ENCODE measurements around the gene PCBD2.

DNA sequence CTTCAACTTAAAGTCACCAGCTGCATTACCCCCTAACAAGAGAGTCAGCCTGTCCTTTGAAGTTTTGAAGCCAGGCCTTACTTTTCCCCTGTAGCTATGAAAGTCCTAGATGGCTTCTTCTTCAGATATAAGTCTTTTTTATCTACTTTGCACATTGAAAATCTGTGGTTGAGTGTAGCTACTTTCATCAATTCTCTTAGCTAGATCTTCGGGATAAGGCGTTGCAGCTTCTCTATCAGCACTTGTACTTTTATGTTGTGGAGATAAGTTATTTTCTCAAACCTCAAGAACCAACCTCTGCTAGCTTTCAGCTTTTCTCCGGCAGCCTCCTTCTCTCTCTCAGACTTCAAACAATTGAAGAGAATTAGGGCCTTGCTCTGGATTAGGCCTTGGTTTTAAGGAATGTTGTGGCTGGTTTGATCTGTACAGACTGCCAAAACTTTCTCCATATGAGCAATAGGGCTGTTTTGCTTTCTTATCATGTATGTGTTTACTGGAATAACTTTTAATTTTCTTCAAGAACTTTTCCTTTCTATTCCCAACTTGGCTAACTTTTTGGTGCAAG lies 84.4 kb downstream of the PCBD2 start:
- TF ChIP-seq SP1 (IDR thresholded peaks at IDR 0.05; ENCODE audit: low read depth) = no peak
- TF ChIP-seq, protein P1, sequence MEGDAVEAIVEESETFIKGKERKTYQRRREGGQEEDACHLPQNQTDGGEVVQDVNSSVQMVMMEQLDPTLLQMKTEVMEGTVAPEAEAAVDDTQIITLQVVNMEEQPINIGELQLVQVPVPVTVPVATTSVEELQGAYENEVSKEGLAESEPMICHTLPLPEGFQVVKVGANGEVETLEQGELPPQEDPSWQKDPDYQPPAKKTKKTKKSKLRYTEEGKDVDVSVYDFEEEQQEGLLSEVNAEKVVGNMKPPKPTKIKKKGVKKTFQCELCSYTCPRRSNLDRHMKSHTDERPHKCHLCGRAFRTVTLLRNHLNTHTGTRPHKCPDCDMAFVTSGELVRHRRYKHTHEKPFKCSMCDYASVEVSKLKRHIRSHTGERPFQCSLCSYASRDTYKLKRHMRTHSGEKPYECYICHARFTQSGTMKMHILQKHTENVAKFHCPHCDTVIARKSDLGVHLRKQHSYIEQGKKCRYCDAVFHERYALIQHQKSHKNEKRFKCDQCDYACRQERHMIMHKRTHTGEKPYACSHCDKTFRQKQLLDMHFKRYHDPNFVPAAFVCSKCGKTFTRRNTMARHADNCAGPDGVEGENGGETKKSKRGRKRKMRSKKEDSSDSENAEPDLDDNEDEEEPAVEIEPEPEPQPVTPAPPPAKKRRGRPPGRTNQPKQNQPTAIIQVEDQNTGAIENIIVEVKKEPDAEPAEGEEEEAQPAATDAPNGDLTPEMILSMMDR (IDR thresholded peaks at IDR 0.05 in 2 of 3, conservative IDR thresholded peaks at IDR 0.05 in 1 of 3; ENCODE audit: borderline replicate concordance in 1 of 3, insufficient read depth in 1 of 3, low read depth in 2 of 3, low read length in 2 of 3) = no peak
- no peak for TF ChIP-seq EZH2phosphoT487 (IDR thresholded peaks at IDR 0.05; ENCODE audit: borderline replicate concordance)
- TF ChIP-seq TCF7L2 (IDR thresholded peaks at IDR 0.05; ENCODE audit: borderline replicate concordance, extremely low read depth, insufficient read depth, insufficient read length) = no peak
- TF ChIP-seq, protein P2, sequence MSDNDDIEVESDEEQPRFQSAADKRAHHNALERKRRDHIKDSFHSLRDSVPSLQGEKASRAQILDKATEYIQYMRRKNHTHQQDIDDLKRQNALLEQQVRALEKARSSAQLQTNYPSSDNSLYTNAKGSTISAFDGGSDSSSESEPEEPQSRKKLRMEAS (IDR thresholded peaks at IDR 0.05) = no peak

Measured in HCT116 (cell line).